Measurements from ENCODE around the gene ATP10A.
"Not testable (repeated sequence)": the region's sequence is repeated elsewhere in the genome, so short reads cannot be mapped to it uniquely, and the experiment has no call there.

Gene ATP10A

GRCh38 chr15:25776071-25776746 is 86.9 kb downstream of the ATP10A start:
- in situ Hi-C loops (cut with HindIII; ENCODE audit: low sequenced_read_pairs), result no loop called here

GRCh38 chr15:25775317-25775912 is 87.7 kb downstream of the ATP10A start:
- in situ Hi-C loops (cut with HindIII; ENCODE audit: low sequenced_read_pairs), result no loop called here

- in situ Hi-C loops (cut with HindIII; ENCODE audit: low sequenced_read_pairs), result no loop called here
Observed at GRCh38 chr15:25774871-25775270, 88.3 kb downstream of the ATP10A start.

- in situ Hi-C loops (cut with HindIII; ENCODE audit: low sequenced_read_pairs), result no loop called here
Observed at GRCh38 chr15:25773248-25773647, 89.9 kb downstream of the ATP10A start.

GRCh38 chr15:25772500-25772899 is 90.6 kb downstream of the ATP10A start:
- in situ Hi-C loops (cut with HindIII; ENCODE audit: low sequenced_read_pairs), result no loop called here

GRCh38 chr15:25771736-25772135 is 91.4 kb downstream of the ATP10A start:
- in situ Hi-C loops (cut with HindIII; ENCODE audit: low sequenced_read_pairs), result not testable (repeated sequence)

GRCh38 chr15:25771338-25771706 is 91.8 kb downstream of the ATP10A start:
- in situ Hi-C loops (cut with HindIII; ENCODE audit: low sequenced_read_pairs), result no loop called here

- in situ Hi-C loops (cut with HindIII; ENCODE audit: low sequenced_read_pairs), result no loop called here
Observed at GRCh38 chr15:25770618-25771337, 92.3 kb downstream of the ATP10A start.

- in situ Hi-C loops (cut with HindIII; ENCODE audit: low sequenced_read_pairs), result no loop called here
Observed at GRCh38 chr15:25770031-25770430, 93.1 kb downstream of the ATP10A start.

GRCh38 chr15:25768271-25768670 is 94.9 kb downstream of the ATP10A start:
- in situ Hi-C loops (cut with HindIII; ENCODE audit: low sequenced_read_pairs), result no loop called here

- in situ Hi-C loops (cut with HindIII; ENCODE audit: low sequenced_read_pairs), result no loop called here
Observed at GRCh38 chr15:25767356-25768151, 95.6 kb downstream of the ATP10A start.

- in situ Hi-C loops (cut with HindIII; ENCODE audit: low sequenced_read_pairs), result no loop called here
Observed at GRCh38 chr15:25766417-25766816, 96.7 kb downstream of the ATP10A start.

GRCh38 chr15:25764980-25765735 is 98.0 kb downstream of the ATP10A start:
- in situ Hi-C loops (cut with HindIII; ENCODE audit: low sequenced_read_pairs), result no loop called here

GRCh38 chr15:25763954-25764353 is 99.2 kb downstream of the ATP10A start:
- in situ Hi-C loops (cut with HindIII; ENCODE audit: low sequenced_read_pairs), result no loop called here

GRCh38 chr15:25763331-25763751 is 99.8 kb downstream of the ATP10A start:
- in situ Hi-C loops (cut with HindIII; ENCODE audit: low sequenced_read_pairs), result no loop called here

- in situ Hi-C loops (cut with HindIII; ENCODE audit: low sequenced_read_pairs), result no loop called here
Observed at GRCh38 chr15:25761971-25762662, 101.0 kb downstream of the ATP10A start.

- in situ Hi-C loops (cut with HindIII; ENCODE audit: low sequenced_read_pairs), result no loop called here
Observed at GRCh38 chr15:25759421-25759820, 103.7 kb downstream of the ATP10A start.

GRCh38 chr15:25758612-25759011 is 104.5 kb downstream of the ATP10A start:
- in situ Hi-C loops (cut with HindIII; ENCODE audit: low sequenced_read_pairs), result not testable (repeated sequence)

GRCh38 chr15:25743548-25744275 is 119.4 kb downstream of the ATP10A start:
- in situ Hi-C loops (cut with HindIII; ENCODE audit: low sequenced_read_pairs), result no loop called here
